ENCODE data around the gene ZNF48.
A peak's percentile ranks its signal among the peaks of the same experiment; 100 is the strongest.

The ZNF48 gene

DNA sequence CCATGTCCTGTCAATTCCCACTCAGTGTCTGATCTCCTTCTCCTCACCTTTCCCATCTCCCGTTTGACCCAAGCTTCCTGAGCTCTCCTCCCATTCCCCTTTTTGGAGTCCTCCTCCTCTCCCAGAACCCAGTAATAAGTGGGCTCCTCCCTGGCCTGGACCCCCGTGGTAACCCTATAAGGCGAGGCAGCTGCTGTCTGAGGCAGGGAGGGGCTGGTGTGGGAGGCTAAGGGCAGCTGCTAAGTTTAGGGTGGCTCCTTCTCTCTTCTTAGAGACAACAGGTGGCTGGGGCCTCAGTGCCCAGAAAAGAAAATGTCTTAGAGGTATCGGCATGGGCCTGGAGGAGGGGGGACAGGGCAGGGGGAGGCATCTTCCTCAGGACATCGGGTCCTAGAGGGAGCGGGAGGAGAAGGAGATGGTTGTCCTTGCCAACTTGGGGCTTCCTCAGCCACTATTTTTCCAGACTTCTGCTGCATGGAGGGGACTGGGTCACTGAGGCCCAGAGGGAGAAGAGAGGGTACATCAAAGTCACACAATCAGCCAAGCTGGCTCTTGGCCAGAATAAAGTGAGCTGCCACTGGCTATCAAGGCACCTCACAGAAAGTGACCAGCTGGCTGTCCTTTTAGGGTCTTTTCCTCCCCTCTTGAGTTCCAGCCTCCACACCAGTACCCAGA, 23.0 kb upstream of the ZNF48 start:
- TF ChIP-seq, protein P1, sequence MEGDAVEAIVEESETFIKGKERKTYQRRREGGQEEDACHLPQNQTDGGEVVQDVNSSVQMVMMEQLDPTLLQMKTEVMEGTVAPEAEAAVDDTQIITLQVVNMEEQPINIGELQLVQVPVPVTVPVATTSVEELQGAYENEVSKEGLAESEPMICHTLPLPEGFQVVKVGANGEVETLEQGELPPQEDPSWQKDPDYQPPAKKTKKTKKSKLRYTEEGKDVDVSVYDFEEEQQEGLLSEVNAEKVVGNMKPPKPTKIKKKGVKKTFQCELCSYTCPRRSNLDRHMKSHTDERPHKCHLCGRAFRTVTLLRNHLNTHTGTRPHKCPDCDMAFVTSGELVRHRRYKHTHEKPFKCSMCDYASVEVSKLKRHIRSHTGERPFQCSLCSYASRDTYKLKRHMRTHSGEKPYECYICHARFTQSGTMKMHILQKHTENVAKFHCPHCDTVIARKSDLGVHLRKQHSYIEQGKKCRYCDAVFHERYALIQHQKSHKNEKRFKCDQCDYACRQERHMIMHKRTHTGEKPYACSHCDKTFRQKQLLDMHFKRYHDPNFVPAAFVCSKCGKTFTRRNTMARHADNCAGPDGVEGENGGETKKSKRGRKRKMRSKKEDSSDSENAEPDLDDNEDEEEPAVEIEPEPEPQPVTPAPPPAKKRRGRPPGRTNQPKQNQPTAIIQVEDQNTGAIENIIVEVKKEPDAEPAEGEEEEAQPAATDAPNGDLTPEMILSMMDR (IDR thresholded peaks at IDR 0.05; ENCODE audit: low read depth, low read length), result no peak
- DNase-seq (ENCODE audit: low read depth, low spot score), result no peak
- in situ Hi-C loops (cut with HindIII; ENCODE audit: low sequenced_read_pairs), result no loop called here
- no peak overlapping the region for H3K4me3 ChIP-seq (ENCODE audit: low read depth, low read length)

DNA sequence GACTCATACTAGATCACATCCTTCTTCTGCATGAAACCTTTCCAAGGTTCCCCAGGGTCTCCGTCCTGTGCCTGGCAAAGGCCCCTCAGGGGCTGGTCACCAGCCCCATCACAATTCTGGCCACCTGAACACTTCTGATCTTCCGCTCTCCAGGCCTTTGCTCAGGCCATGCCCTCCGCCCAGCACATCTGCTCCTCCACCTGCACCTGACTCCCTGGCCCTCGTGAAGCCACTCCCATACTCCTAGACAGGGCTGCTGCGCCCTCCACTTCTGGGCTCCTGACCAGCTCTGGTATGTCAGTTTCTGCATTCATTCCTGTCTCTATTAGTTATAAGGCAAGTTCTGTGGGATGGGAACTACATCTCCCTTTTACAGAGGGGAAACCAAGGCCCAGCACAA, 22.5 kb upstream of the ZNF48 start:
- no peak for DNase-seq (ENCODE audit: low read depth, low spot score)
- in situ Hi-C loops (cut with HindIII; ENCODE audit: low sequenced_read_pairs), result no loop called here
- H3K4me3 ChIP-seq (ENCODE audit: low read depth, low read length), result no peak overlapping the region
- TF ChIP-seq, protein P1 (IDR thresholded peaks at IDR 0.05; ENCODE audit: low read depth, low read length), result no peak

DNA sequence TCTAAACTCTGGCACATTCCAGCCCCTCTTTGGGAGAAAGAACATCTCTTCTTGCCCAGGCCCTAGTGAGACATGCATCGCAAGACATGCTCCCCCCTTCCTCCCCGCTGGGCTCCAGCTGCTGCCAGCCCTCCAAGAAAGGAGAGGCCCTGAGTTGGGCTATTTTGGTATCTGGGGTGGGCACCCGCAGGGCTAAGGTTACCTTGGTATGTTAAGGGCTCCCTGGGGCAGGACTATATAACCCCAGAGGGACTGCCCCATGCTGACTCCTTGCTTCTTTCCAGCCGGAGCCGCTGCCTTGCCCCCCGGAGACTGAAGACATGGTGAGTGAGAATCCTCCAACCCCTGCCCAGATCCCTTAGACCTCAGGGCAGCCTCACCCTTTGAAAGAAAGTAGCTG, 20.7 kb upstream of the ZNF48 start, which contains the start of gene MYL11:
MYL11 (plus strand) TSS at position 265 of the 400 bp plus-strand sequence; CDS start at position 321, 56 bp downstream.
- DNase-seq (ENCODE audit: low read depth, low spot score), result no peak
- TF ChIP-seq, protein P1 (IDR thresholded peaks at IDR 0.05; ENCODE audit: low read depth, low read length), result no peak
- in situ Hi-C loops (cut with HindIII; ENCODE audit: low sequenced_read_pairs), result no loop called here
- no peak within 1 kb of the TSS for H3K4me3 ChIP-seq (ENCODE audit: low read depth, low read length)

DNA sequence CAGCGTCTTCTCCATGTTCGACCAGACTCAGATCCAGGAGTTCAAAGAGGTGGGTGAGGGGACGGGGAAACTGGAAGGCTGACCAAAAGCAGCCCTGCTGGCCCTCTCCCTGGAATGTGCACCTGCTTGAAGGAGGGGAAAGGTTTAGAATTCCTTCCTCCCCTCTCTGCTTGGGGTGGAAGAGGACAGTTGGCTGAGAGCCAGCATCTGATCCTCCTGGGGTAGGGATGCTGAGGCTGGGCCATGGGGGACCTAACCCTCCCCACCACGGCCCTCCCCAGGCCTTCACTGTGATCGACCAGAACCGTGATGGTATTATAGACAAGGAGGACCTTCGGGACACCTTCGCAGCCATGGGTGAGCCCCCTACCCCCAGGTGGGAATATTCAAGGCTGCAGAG, 19.4 kb upstream of the ZNF48 start:
- DNase-seq (ENCODE audit: low read depth, low spot score), result no peak
- TF ChIP-seq, protein P1 (IDR thresholded peaks at IDR 0.05; ENCODE audit: low read depth, low read length), result no peak
- in situ Hi-C loops (cut with HindIII; ENCODE audit: low sequenced_read_pairs), result no loop called here
- no peak overlapping the region for H3K4me3 ChIP-seq (ENCODE audit: low read depth, low read length)

DNA sequence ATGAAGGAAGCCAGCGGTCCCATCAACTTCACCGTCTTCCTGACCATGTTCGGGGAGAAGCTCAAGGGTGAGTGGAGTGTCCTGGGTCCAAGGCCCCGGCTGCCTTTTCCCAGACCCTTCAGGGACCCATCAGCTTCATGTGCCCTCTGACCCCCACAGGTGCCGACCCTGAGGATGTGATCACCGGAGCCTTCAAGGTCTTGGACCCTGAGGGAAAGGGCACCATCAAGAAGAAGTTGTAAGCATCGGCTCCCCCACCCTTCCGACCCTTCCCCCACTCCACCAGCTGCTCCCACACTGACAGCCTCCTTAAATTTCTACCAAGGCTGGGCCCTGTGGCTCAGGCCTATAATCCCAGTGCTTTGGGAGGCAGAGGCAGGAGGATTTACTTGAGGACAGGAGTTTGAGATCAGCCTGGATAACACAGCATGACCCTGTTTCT, 18.7 kb upstream of the ZNF48 start:
- in situ Hi-C loops (cut with HindIII; ENCODE audit: low sequenced_read_pairs), result no loop called here
- DNase-seq (ENCODE audit: low read depth, low spot score), result no peak
- TF ChIP-seq, protein P1 (IDR thresholded peaks at IDR 0.05; ENCODE audit: low read depth, low read length), result no peak
- no peak overlapping the region for H3K4me3 ChIP-seq (ENCODE audit: low read depth, low read length)

DNA sequence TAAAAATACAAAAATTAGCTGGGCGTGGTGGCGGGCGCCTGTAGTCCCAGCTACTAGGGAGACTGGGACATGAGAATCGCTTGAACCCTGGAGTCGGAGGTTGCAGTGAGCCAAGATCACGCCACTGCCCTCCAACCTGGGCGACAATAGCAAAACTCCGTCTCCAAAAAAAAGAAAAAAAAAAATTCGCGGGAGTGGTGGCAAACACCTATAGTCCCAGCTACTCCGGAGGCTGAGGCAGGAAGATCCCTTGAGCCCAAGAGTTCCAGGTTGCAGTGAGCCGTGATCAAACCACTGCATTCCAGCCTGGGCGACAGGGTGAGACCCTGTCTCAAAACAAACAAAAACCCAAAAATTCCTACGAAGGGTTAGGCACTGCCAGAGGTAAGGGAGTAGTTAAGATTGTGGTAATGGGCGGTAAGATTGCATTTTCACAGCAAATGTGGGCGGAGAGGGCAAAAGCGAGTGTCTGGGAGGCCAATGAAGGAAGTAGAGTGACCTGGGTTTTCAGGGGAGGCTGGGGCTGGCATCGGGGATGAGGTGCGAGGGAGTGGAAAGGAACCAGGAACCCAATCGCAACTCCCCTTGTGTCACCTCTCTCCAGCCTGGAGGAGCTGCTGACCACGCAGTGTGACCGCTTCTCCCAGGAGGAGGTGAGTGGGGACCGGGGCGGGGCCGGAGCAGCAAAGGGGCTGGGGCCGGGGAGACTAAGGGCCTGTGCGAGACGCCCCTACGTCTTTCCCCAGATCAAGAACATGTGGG, 18.0 kb upstream of the ZNF48 start:
- TF ChIP-seq, protein P1 (IDR thresholded peaks at IDR 0.05; ENCODE audit: low read depth, low read length), result no peak
- in situ Hi-C loops (cut with HindIII; ENCODE audit: low sequenced_read_pairs), result no loop called here
- peak overlapping the region; percentile 54 for H3K4me3 ChIP-seq (ENCODE audit: low read depth, low read length)
- DNase-seq (ENCODE audit: low read depth, low spot score), result no peak
